ENCODE results near the gene FOXP1. TPM values are rescaled to one million over a fixed set of nuclear protein-coding genes. Genes with fewer than 3 reads are reported as not detected.
A peak's percentile ranks its signal among the peaks of the same experiment; 100 is the strongest.

Gene FOXP1
- total RNA-seq, 4 donors from 2014 or later: 86.4 to 107 (median 93.8) TPM

- no peaks in the 10 kb centered on the region for H3K9me3 ChIP-seq
- peaks cover 0 to 90% (median 49%) of the 10 kb centered on the region in 4 donors for H3K4me1 ChIP-seq
- TF ChIP-seq EP300 (IDR thresholded peaks at IDR 0.05) (no peak), CTCF (IDR thresholded peaks at IDR 0.05) (no peak), POLR2A (IDR thresholded peaks at IDR 0.05) (no peak)
- no peak for DNase-seq (ENCODE audit: low spot score in 2 of 2)
- WGBS, 2 donors: 47 to 52% methylated on average over 11 of the region's 11 CpGs
- H3K4me3 ChIP-seq: no peak overlapping the region
- H3K36me3 ChIP-seq: peaks cover 0 to 7% (median 0%) of the 10 kb centered on the region in 3 donors
- H3K27me3 ChIP-seq: no peaks in the 10 kb centered on the region
- H3K27ac ChIP-seq: peak overlapping the region in 2 of 4 donors; percentile 90 to 94
These were observed 528.1 kb downstream of the FOXP1 start for GRCh38 chr3:71055257-71056001.

GRCh38 chr3:71054312-71054711 lies 529.2 kb downstream of the FOXP1 start:
- DNase-seq (ENCODE audit: low spot score in 2 of 2): no peak
- H3K27me3 ChIP-seq: no peaks in the 10 kb centered on the region
- H3K4me3 ChIP-seq: no peak overlapping the region
- peaks cover 0 to 7% (median 0%) of the 10 kb centered on the region in 3 donors for H3K36me3 ChIP-seq
- H3K27ac ChIP-seq: no peak overlapping the region
- WGBS, 2 donors: 85 to 91% methylated on average over 5 of the region's 5 CpGs
- no peaks in the 10 kb centered on the region for H3K9me3 ChIP-seq
- peaks cover 0 to 90% (median 57%) of the 10 kb centered on the region in 4 donors for H3K4me1 ChIP-seq
- no peak for TF ChIP-seq CTCF (IDR thresholded peaks at IDR 0.05)
- no peak for TF ChIP-seq EP300 (IDR thresholded peaks at IDR 0.05)
- no peak for TF ChIP-seq POLR2A (IDR thresholded peaks at IDR 0.05)

- H3K36me3 ChIP-seq: peaks cover 0 to 7% (median 0%) of the 10 kb centered on the region in 3 donors
- no peak for DNase-seq (ENCODE audit: low spot score in 2 of 2)
- no peaks in the 10 kb centered on the region for H3K9me3 ChIP-seq
- 84 to 94% methylated on average over 4 of the region's 4 CpGs for WGBS, 2 donors
- no peak overlapping the region for H3K4me3 ChIP-seq
- no peak for TF ChIP-seq POLR2A (IDR thresholded peaks at IDR 0.05)
- no peak for TF ChIP-seq CTCF (IDR thresholded peaks at IDR 0.05)
- no peak for TF ChIP-seq EP300 (IDR thresholded peaks at IDR 0.05)
- peaks cover 0 to 90% (median 61%) of the 10 kb centered on the region in 4 donors for H3K4me1 ChIP-seq
- H3K27me3 ChIP-seq: no peaks in the 10 kb centered on the region
- peak overlapping the region in 2 of 4 donors; percentile 11 to 85 for H3K27ac ChIP-seq
These were observed 530.0 kb downstream of the FOXP1 start for GRCh38 chr3:71053495-71053894.

GRCh38 chr3:71052716-71053115 lies 530.8 kb downstream of the FOXP1 start:
- 70 to 73% methylated on average over 5 of the region's 5 CpGs for WGBS, 2 donors
- peaks cover 0 to 7% (median 0%) of the 10 kb centered on the region in 3 donors for H3K36me3 ChIP-seq

More at GRCh38 chr3:71052716-71053115, 530.8 kb downstream of the FOXP1 start:
- H3K4me3 ChIP-seq: no peak overlapping the region
- no peaks in the 10 kb centered on the region for H3K9me3 ChIP-seq
- TF ChIP-seq CTCF (IDR thresholded peaks at IDR 0.05) (no peak), EP300 (IDR thresholded peaks at IDR 0.05) (no peak), POLR2A (IDR thresholded peaks at IDR 0.05) (no peak)
- DNase-seq (ENCODE audit: low spot score in 2 of 2): no peak
- H3K27me3 ChIP-seq: no peaks in the 10 kb centered on the region
- peaks cover 0 to 90% (median 66%) of the 10 kb centered on the region in 4 donors for H3K4me1 ChIP-seq
- peak overlapping the region in 3 of 4 donors; percentile 28 to 85 (median 71) for H3K27ac ChIP-seq
